Activated T-helper 2 cell treated with anti-CD3 and anti-CD28 coated beads, Interferon-gamma antibody, Interleukin-2, Interleukin-4, amounts not matched to agents 10 μg/mL and 5 μg/mL and 100 μg/mL, durations not matched to agents 14 hours and 24 hours and 36 hours (primary cell): ENCODE data around the gene RPF1. TPM values are rescaled to one million over a fixed set of nuclear protein-coding genes. Genes with fewer than 3 reads are reported as not detected.

Source experiments
- DNase-seq: peaks from one replicate; pipeline ENCODE4 v3.0.0; 2021; ENCODE audit warnings: low spot score
- H3K27ac Mint-ChIP-seq: one replicate; pipeline ENCODE4 v1.8.0; 2021; ENCODE audit warnings: mixed read lengths
- H3K27me3 Mint-ChIP-seq: one replicate; pipeline ENCODE4 v1.8.0; 2021; ENCODE audit warnings: low read depth, mixed read lengths
- H3K36me3 Mint-ChIP-seq: one replicate; pipeline ENCODE4 v1.8.0; 2021; ENCODE audit warnings: low read depth, mixed read lengths
- H3K4me1 Mint-ChIP-seq: one replicate; pipeline ENCODE4 v1.8.0; 2021; ENCODE audit warnings: low read depth, mixed read lengths
- H3K4me3 Mint-ChIP-seq: one replicate; pipeline ENCODE4 v1.8.0; 2021; ENCODE audit warnings: low read depth, mild to moderate bottlenecking, moderate library complexity, mixed read lengths
- H3K9me3 Mint-ChIP-seq: one replicate; pipeline ENCODE4 v1.8.0; 2021; ENCODE audit warnings: mixed read lengths
- intact Hi-C: fragments of 100-400 bp; cut with micrococcal nuclease; formaldehyde crosslinking; loops from one replicate; pipeline ENCODE4 v1.15.1; 2023
- total RNA-seq: library from RNA; stranded (reverse); gene quantifications from 2 replicates; pipeline ENCODE4 v1.2.3, GENCODE V29; 2022

RPF1 gene
- total RNA-seq, 1 donor from 2014 or later, result 62.7 TPM

DNA sequence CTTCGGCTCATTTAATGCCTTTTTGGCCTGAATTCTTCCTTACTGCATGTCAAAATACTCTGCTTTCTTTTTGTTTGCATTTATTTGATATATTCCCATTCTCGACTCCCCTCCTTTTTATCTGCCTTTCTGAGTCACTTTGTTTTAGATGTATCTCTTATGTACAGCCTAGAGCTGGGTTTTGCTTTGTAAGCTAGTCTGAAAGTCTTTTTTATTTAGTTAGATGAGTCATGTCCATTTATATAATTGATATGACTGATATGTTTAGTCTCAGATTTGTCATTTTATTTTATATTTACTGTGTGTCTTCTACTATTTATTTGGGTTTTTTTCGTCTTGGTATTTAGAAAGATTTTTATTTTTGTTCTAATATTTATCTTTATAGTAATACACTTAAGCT lies 60.9 kb downstream of the RPF1 start:
- peaks cover 32% of the 10 kb centered on the region for H3K4me1 Mint-ChIP-seq
- H3K27ac Mint-ChIP-seq, result no peak overlapping the region
- H3K27me3 Mint-ChIP-seq, result no peaks in the 10 kb centered on the region
- intact Hi-C loops, result loop anchor here (2.0 kb wide), 2 partner anchors 33 to 97 kb away; no protein-coding TSS in a partner anchor
- H3K36me3 Mint-ChIP-seq, result peaks cover 27% of the 10 kb centered on the region
- no peak overlapping the region for H3K4me3 Mint-ChIP-seq
- DNase-seq, result no peak
- H3K9me3 Mint-ChIP-seq, result no peaks in the 10 kb centered on the region

DNA sequence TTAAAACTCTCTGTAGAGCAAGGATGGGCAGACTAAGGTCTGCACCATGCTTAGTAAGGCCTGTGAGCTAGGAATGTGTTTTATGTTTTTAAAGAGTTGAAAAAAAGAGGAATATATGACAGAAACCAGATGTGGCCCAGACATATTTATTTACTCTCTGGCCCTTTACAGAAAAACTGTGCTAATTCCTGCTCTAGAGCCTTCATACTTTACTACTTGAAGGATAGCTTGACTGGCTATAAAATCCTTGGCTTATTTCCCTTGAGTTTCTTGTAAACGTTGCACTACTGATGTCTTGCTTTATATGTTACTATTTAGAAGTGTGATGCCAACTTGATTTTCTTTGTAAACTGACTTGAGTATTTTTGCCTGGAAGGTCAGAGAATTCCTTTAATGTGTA lies 61.7 kb downstream of the RPF1 start:
- H3K9me3 Mint-ChIP-seq, result no peaks in the 10 kb centered on the region
- peaks cover 29% of the 10 kb centered on the region for H3K4me1 Mint-ChIP-seq
- no peak overlapping the region for H3K27ac Mint-ChIP-seq
- H3K36me3 Mint-ChIP-seq, result peaks cover 27% of the 10 kb centered on the region
- H3K27me3 Mint-ChIP-seq, result no peaks in the 10 kb centered on the region
- no peak overlapping the region for H3K4me3 Mint-ChIP-seq
- intact Hi-C loops, result loop anchor here (2.0 kb wide), 2 partner anchors 32 to 98 kb away; no protein-coding TSS in a partner anchor
- no peak for DNase-seq

GRCh38 chr1:84541679-84542078 lies 62.6 kb downstream of the RPF1 start:
- no peak overlapping the region for H3K27ac Mint-ChIP-seq
- H3K36me3 Mint-ChIP-seq, result peaks cover 27% of the 10 kb centered on the region
- DNase-seq, result no peak
- intact Hi-C loops, result loop anchor here (2.0 kb wide), 2 partner anchors 31 to 99 kb away; no protein-coding TSS in a partner anchor
- no peak overlapping the region for H3K4me3 Mint-ChIP-seq
- H3K27me3 Mint-ChIP-seq, result no peaks in the 10 kb centered on the region
- no peaks in the 10 kb centered on the region for H3K9me3 Mint-ChIP-seq
- peaks cover 27% of the 10 kb centered on the region for H3K4me1 Mint-ChIP-seq

Other genes with a start within 250 kb of the RPF1 start
- gene SAMD13, start 177.6 kb upstream of the RPF1 start, total RNA-seq, result 0.30 and 0.44 TPM in 2 replicates
- not detected in 2 replicates for gene DNASE2B, start 80.8 kb upstream of the RPF1 start, total RNA-seq
- 1.4 and 1.5 TPM in 2 replicates for gene SPATA1, start 27.1 kb downstream of the RPF1 start, total RNA-seq
- 118 and 126 TPM in 2 replicates for gene GNG5, start 27.3 kb downstream of the RPF1 start, total RNA-seq
- 14.1 and 15.1 TPM in 2 replicates for gene CTBS, start 95.2 kb downstream of the RPF1 start, total RNA-seq
- gene SSX2IP, start 211.2 kb downstream of the RPF1 start, total RNA-seq, result 12.1 and 13.0 TPM in 2 replicates